Activated B cell treated with CpG ODN at 0.5 μM for 24 hours (primary cell): ENCODE results near the gene TP53I3. TPM values are rescaled to one million over a fixed set of nuclear protein-coding genes. Genes with fewer than 3 reads are reported as not detected.
A peak's percentile ranks its signal among the peaks of the same experiment; 100 is the strongest.

Source experiments
- ATAC-seq: fragments of 200-7000 bp; cut with Tn5 transposase; one replicate; pipeline ENCODE4 v1.10.0; 2021; ENCODE audit warnings: low read depth, mild to moderate bottlenecking, moderate library complexity
- CTCF ChIA-PET: fragments of 350-600 bp; sonication (Branson Sonifier 250); formaldehyde crosslinking; loops from one replicate; lab custom pipeline; 2021; ENCODE audit warnings: antibody characterized with exemption; lab: Charles Lee
- POLR2A ChIA-PET: fragments of 350-600 bp; sonication (Branson Sonifier 250); formaldehyde crosslinking; loops from one replicate; lab custom pipeline; 2021; ENCODE audit warnings: antibody characterized with exemption; lab: Charles Lee
- DNase-seq: peaks from one replicate; pipeline ENCODE4 v3.0.0; 2022
- H3K27ac Mint-ChIP-seq: one replicate; pipeline ENCODE4 v1.8.0; 2020; ENCODE audit warnings: mixed read lengths
- H3K27me3 Mint-ChIP-seq: one replicate; pipeline ENCODE4 v1.8.0; 2021; ENCODE audit warnings: mixed read lengths
- H3K36me3 Mint-ChIP-seq: one replicate; pipeline ENCODE4 v1.8.0; 2021; ENCODE audit warnings: low read depth, mixed read lengths
- H3K4me1 Mint-ChIP-seq: one replicate; pipeline ENCODE4 v1.8.0; 2021; ENCODE audit warnings: mixed read lengths
- H3K4me3 Mint-ChIP-seq: one replicate; pipeline ENCODE4 v1.8.0; 2020; ENCODE audit warnings: mild to moderate bottlenecking, mixed read lengths
- H3K9me3 Mint-ChIP-seq: one replicate; pipeline ENCODE4 v1.8.0; 2020; ENCODE audit warnings: mixed read lengths
- CTCF ChIP-seq: fragments of 200-600 bp; IDR thresholded peaks from one replicate; pipeline ENCODE4 v1.8.0; 2022; ENCODE audit warnings: antibody characterized with exemption, mild to moderate bottlenecking
- intact Hi-C: fragments of 100-400 bp; cut with micrococcal nuclease; formaldehyde crosslinking; loops from one replicate; pipeline ENCODE4 v1.15.1; 2024
- total RNA-seq: library from RNA; stranded (reverse); gene quantifications from 2 replicates; pipeline ENCODE4 v1.2.3, GENCODE V29; 2022

TP53I3 gene
- total RNA-seq, 1 donor from 2014 or later = 6.3 TPM

GRCh38 chr2:24052951-24053350 is 31.7 kb downstream of the TP53I3 start:
- Mint-ChIP-seq H3K4me3 (no peak overlapping the region), H3K9me3 (no peaks in the 10 kb centered on the region), H3K27me3 (no peaks in the 10 kb centered on the region), H3K4me1 (peaks cover 7% of the 10 kb centered on the region), H3K36me3 (no peaks in the 10 kb centered on the region), H3K27ac (no peak overlapping the region)
- intact Hi-C loops = no loop called here
- ATAC-seq (no peak), DNase-seq (no peak)
- CTCF ChIA-PET = interaction anchor here (0.9 kb wide), 1 partner anchor 126 kb away, joined by 3 read pairs; the partner anchor contains the start of gene ATAD2B
- POLR2A ChIA-PET = interaction anchor here (1.2 kb wide), 1 partner anchor 23 kb away, joined by 6 read pairs; the partner anchor contains the start of gene SF3B6
- no peak for TF ChIP-seq CTCF

GRCh38 chr2:24051833-24052232 is 32.8 kb downstream of the TP53I3 start:
- peaks cover 18% of the 10 kb centered on the region for H3K4me1 Mint-ChIP-seq
- CTCF ChIA-PET = interaction anchor here (0.9 to 2.4 kb wide), 2 partner anchors 32 to 125 kb away, joined by 3 to 6 read pairs; partner anchors contain the start of genes ATAD2B and TP53I3
- intact Hi-C loops = no loop called here

GRCh38 chr2:24050041-24050979 is 34.3 kb downstream of the TP53I3 start:
- Mint-ChIP-seq H3K27ac (no peak overlapping the region), H3K9me3 (no peaks in the 10 kb centered on the region), H3K4me1 (peaks cover 24% of the 10 kb centered on the region), H3K27me3 (no peaks in the 10 kb centered on the region), H3K4me3 (no peak overlapping the region), H3K36me3 (peaks cover 5% of the 10 kb centered on the region)
- ATAC-seq = no peak
- DNase-seq = peak; percentile 24
- ChIA-PET CTCF (interaction anchor here (2.4 kb wide), 1 partner anchor 34 kb away, joined by 6 read pairs; the partner anchor contains the start of gene TP53I3), POLR2A (interaction anchor here (0.6 to 2.9 kb wide), 4 partner anchors 26 to 1242 kb away, joined by 3 to 30 read pairs (median 12); partner anchors contain the start of genes ATAD2B and SF3B6)
- no peak for TF ChIP-seq CTCF
- intact Hi-C loops = no loop called here

More at GRCh38 chr2:24051833-24052232, 32.8 kb downstream of the TP53I3 start:
- ATAC-seq (no peak), DNase-seq (no peak)
- Mint-ChIP-seq H3K4me3 (no peak overlapping the region), H3K27me3 (no peaks in the 10 kb centered on the region), H3K36me3 (peaks cover 5% of the 10 kb centered on the region), H3K27ac (no peak overlapping the region), H3K9me3 (no peaks in the 10 kb centered on the region)
- POLR2A ChIA-PET = interaction anchor here (1.4 kb wide), 1 partner anchor 125 kb away, joined by 4 read pairs; the partner anchor contains the start of gene ATAD2B
- no peak for TF ChIP-seq CTCF

GRCh38 chr2:24049485-24050021 is 35.1 kb downstream of the TP53I3 start, which contains the start of gene FKBP1B:
TSS of gene FKBP1B (plus strand) at chr2:24049741. CDS start at chr2:24049850, 109 bp downstream.
- no peak within 1 kb of the TSS for H3K4me3 Mint-ChIP-seq
- H3K36me3 Mint-ChIP-seq = peaks cover 5% of the 10 kb centered on the region
- ATAC-seq = peak; percentile 26

More at GRCh38 chr2:24049485-24050021, 35.1 kb downstream of the TP53I3 start, which contains the start of gene FKBP1B:
- intact Hi-C loops = no loop called here
- peak; percentile 60 for DNase-seq
- TF ChIP-seq CTCF = no peak
- Mint-ChIP-seq H3K27me3 (no peaks in the 10 kb centered on the region), H3K9me3 (no peaks in the 10 kb centered on the region), H3K27ac (no peak within 1 kb of the TSS), H3K4me1 (peaks cover 29% of the 10 kb centered on the region)
- ChIA-PET CTCF (interaction anchor here (2.4 kb wide), 1 partner anchor 35 kb away, joined by 6 read pairs; the partner anchor contains the start of gene TP53I3), POLR2A (interaction anchor here (0.6 to 2.9 kb wide), 4 partner anchors 27 to 123 kb away, joined by 3 to 30 read pairs (median 12); partner anchors contain the start of genes ATAD2B and SF3B6)
